GM03348 (cell line): ENCODE measurements around the gene PCDH9.
A peak's percentile ranks its signal among the peaks of the same experiment; 100 is the strongest.

Experiments used
- DNase-seq: peaks from one replicate; pipeline ENCODE4 v3.0.0; 2012; ENCODE audit warnings: low spot score

PCDH9 gene

DNA sequence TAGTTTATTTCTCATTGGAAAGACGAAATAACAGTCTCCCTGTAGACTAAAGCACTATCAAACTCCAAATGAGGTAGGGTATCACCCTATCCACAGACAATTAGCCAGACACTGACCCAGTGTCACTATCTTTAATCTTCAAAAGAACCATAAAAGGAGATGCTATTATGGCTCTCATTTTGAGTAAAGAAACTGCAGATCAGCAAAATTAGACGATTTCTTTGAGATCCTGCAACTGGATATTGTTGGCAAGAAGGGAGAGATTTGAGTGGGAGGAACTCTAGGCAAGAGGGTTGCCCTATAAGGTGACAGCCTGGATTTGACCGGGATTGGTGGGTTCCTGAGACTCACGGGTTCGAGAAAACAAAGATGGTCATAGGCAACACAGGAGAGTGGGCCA, 71.2 kb downstream of the PCDH9 start:
- DNase-seq = no peak

DNA sequence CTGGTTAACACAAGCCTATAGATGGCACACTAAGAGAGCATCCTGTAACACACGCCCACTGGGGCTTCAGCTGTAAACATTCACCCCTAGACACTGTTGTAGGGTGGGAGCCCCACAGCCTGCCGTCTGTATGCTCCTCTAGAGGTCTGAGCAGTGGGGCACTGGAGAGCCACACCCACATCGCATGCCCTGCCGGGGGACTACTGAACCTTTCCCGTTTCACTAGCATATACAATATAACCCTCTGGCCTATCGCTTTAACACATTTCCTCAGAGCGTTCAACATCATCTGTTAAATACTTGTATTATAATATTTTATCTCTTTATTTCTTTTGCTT, 73.4 kb downstream of the PCDH9 start:
- DNase-seq = no peak

DNA sequence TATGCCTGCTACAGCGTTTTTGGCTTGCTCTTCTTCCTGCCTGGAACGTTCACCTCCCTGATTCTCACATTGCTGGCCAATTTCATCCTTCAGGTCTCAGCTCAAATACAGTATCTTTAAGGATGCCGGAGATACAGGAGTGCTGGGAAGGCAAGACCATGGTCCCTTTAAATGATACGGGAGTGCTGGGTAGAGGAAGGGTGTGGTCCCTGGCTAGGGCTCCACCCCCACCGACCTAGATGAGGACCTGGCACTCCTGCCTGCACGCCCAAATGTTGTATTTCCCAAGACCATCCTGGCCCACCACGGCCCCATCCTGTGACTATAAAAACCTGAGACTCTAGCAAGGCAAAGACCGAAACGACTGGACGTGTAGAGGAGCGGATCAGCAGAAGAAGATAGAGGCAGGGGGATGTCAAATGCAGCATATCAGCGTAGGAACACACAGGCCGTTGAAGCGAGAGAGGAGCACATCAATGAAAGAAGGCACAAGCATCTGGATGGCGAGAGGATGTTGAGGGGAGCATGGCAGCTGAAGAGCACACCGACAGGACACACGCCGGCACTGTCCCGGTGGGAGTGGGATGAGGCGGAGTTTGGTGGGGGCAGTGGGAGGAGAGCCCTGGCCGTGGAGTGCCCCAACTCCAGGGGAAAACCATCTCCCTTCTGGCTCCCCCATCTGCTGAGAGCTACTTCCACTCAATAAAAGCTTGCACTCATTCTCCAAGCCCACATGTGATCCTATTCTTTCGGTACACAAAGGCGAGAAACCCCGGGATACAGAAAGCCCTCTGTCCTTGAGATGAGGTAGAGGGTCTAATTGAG, 74.0 kb downstream of the PCDH9 start:
- no peak for DNase-seq

DNA sequence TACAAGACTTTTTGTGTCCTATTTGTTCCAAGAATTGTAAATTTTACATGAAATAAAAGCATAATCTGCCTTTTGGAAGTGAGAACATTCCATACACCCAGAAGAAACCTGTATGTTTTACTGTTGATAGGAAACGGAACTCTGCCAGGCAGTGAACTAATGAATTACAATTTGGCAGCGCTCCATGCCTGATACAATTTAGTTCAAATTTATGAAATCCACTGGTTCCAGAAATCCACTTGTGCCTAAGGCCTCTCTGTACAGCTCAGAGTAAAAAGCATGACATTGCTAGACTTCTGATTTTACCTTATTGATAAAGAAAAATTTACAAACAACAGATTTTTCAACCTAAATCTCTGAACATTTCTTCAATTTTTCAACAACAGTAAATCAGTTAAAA, 78.1 kb downstream of the PCDH9 start:
- DNase-seq = no peak

DNA sequence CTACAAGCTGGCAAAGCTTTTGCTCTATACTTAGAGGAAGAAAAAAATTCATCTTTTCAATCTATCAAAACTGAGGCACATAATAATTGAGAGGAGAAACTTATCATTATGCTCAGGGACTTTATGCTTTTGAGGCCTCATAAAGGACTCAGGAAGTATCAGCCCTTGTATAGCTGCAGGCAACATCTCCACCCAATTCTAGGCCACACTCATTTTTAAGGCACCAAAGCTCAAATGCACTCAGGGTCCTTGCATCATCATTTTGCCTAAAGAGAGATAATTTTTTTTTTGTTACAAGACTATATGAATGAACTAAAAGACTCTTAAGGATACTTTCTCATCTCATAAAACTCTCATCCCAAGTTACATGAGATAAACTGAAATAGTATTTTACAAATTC, 78.5 kb downstream of the PCDH9 start:
- DNase-seq = no peak

DNA sequence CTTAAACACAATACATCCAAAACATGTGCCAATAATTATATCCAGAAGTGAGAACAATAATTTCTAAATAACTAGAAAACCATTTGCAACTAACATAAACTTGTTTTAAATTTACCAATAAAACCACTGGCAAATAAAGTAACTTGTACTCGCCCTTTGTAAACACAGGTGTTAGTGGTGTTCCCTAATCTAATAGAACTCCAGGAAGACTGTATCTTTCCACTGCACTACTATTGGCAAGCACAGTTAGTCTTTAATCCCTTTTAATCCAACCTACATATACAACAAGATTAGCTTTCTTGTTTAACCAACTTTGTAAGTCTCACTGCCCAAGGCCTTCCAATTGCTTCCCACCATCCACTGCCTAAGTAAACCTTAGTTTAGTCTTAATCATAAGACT, 79.5 kb downstream of the PCDH9 start:
- DNase-seq = no peak

DNA sequence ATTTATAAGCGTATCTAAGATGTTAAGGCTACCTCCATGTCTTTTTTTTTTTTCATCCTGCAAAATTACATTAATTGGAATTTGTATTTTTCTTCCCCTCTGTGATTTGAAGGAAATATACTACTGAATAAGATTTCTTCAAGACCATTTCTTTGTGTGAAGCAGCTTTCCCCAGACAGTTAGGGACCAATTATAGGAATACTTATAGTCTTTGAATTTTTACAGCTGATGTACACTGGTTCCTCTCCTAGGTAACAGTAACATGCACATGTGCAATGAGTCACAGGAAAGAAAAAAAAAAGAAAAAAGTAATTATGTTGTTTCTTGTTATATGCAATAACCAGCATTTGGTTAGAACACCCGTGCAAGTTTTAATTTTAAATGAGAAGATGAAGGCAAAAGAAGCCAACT, 82.0 kb downstream of the PCDH9 start:
- DNase-seq = peak; percentile 27

DNA sequence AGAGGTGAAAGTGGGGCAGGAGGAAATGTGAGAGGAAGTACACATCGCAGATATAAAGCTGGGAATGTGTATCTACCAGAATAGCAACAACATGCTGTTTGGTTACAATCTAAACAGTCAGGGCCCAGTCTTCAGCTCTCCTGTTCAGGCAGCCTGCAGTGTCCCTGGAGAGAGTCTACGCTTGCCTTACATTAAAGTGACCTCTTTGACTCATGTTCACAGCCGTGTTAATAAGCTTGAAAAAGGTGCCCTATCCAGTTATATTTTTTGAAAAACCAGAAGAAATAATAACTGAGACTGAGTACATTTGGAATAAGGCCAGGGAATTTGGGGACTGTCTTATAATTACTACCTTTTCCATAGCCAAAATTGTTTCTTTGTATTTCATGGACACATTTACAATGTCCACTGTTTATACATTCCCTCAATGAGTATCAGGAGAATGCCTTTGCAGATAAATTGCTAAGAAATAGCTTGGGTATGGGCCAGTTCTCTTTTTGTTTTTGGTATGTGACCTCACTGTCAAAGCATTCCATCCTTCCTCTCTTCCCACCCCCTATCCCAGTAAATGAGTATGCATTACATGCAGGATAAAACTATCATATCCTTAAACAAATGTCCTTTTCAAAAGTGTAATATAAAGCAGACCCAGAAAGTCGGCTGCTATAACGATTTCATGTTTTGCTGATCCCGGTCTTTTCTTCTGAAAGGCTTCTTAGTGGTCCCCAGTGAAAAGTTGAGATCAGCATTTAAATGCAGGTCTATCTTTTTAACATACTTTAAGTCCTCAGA, 82.6 kb downstream of the PCDH9 start:
- peak; percentile 55 for DNase-seq

DNA sequence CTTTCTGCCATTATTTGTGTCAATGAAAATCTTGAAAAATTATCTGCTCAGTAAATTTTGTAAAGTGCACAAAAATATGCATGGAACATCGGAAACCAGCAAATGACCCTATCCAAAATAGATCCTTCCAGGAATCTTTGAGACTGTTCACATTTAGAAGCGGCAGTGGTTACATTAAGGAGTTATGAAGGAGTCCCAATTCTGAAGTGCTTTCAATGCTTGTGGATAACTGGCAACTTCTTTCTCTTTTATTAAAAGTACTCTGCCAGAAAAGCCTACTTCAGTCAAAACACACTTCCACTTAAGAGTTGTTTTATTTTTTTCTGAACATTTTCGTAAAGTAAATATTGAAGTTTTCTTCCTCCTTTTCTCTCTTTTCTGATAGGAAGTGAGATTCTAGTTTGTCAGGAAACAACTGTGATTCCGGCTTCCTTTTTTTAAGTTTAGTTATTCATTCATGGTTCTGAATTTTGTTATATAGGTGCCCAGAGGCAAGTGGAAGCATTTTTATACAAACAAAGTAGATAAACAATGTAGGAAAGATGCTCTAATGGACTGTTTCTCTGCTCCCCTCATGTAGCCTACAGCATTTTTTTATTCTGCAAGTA, 83.5 kb downstream of the PCDH9 start:
- no peak for DNase-seq

DNA sequence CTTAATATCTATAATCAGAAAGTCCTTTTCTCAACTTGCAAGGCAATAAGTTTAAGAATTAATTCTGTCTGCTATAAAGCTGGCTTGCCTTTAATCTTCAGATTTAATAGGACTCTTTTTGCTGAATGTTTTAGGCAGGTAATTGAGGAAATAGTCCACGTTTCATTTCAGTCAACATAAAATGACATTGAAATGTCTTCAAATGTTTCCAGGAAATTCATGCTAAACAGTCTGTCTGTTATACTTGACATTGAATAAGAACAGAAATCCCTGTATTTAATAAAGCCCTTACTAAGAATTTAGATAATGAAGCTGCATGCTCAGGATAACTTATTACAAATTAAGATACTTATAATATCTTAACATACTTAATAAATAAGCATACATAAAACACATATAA, 84.2 kb downstream of the PCDH9 start:
- DNase-seq = no peak

DNA sequence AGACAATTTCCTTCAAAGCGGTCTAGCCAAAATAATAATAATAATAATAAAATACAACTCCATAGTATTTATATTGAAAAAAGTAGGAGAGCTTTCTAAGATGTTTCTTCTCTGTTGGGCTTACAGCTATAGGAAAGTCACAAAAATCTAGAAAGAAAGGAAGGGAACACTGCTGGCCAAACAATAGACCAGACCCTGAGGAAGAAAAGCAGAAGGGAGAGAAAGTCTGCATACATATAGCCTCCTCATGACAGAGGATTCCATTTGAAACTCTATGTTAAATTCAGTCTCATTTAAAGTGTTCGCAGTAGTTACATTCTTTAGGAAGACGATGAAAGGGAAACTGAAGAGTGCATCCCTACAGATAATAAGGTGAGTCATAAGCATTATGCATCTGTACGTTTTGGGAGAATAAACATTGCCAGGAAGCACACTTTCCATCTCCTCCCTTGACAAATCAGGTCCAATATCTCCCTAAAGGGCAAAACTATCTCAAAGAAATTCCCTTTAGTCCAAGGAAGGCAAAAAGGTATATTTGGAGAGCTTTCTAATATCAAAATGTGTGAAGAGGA, 86.5 kb downstream of the PCDH9 start:
- DNase-seq = no peak

DNA sequence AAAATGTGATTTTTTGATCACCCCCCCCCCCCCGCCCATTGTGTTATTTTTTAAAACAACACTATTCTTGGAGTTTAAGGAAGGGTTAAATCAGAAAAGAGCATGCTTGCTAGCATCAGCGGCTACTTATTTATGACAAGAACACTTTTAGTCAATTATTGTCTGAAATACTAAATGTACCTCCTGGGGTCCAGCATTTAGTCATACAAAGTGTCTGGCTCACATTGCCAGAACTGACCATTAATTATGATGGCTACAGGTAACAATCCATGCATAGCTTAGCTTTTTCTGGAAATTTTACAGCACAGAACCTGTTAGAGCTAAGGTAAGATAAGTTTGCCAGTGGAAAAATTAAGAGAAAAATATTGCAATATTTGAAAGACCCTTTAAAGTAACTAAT, 90.1 kb downstream of the PCDH9 start:
- DNase-seq = no peak

DNA sequence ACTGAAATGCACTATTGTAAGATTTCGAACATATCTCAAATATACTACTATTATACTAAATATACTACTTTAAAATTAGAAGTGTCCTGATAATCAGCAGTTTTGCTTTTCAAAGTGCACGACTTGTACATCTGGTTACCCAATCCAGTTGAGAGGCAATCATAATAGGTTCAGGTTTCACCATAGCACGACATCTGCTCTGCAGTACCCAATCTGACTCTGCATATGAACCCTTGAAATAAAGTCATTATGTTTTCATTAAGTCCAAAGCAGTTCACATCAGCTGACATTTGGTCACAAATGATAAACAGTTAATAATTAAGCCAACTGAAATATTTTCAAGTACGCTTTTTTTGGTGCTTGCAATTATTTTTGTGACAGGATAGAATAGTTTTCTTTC, 90.6 kb downstream of the PCDH9 start:
- DNase-seq = no peak

DNA sequence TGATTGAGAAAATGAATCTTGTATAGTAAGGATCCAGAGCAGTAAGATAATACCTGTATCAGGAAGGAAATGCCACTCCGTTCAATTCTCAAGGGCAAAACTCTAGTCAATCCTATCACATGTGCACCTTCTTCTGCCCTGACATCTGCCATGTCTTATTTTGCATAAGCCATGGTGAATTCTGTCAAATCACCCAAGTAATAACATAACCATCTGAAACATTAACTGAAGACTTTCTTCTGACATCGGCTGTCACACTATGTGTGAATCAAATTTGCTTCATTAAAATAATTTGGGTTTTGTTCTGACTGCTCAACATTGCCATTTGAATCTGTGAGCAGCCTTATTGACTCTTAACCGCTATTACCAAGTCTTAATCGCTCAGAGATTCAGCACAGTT, 91.2 kb downstream of the PCDH9 start:
- DNase-seq = no peak

DNA sequence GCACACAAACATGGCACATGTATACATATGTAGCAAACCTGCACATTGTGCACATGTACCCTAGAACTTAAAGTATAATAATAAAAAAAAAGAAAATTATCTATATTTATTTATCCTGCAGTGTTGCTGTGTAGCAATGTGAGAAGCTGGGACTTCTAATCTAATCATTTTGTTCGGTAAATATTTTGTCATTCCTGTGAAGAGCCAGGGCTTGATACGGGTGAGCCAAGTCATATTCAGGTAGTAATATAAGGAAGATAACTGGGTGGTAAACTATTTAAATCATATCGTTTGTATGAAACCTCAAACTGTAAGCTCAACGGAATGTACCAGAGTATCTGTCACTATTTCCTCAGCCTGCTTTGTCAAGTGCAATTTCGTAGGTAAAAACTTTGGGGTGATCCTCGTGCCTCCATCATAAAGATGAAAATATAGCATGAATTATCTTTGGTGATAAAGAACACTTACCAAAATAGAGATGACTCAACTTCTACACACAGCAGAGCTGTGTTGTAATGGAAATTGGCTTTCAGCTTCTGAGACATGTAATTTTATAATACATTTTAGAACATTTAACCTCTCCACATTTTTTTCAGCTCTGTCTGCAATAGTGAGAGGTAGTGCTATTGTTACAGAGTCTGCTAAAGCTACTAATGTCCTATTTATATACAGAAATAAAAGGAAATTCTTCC, 92.9 kb downstream of the PCDH9 start:
- DNase-seq = no peak

DNA sequence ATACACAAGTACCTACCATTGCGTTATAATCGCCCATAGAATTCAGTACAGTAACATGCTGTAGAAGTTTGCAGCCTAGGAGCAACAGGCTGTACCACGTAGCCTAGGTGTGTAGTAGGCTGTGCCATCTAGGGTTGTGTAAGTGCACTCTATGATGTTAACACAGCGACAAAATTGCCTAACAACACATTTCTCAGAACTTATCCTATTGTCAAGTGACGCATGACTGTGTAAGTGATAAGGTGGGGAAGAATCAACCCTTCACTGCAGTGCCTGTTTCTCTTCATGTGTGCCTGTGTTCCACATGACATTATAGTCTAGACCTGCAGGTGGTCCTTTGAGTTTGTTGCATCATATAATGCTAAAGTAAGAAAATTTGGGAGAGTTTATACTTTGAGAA, 94.0 kb downstream of the PCDH9 start:
- DNase-seq = no peak

DNA sequence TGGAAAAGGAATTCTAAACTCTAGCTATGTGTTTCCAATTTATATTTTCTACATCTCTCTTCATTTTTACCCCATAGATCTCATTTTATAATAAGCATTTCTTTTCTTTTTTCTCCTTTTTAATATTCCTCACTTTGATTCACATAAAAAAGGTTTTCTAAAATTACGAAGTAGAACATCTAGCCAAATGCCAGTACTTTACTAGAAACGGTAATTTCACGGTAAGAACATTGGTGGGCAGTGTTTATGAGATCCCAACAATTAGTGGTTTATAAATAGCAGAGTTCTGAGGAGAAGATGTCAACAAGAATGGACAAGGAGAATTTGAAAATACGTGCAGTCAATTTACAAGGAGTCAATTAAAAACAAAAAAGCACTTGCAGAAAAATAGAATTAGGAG, 94.8 kb downstream of the PCDH9 start:
- DNase-seq = no peak

DNA sequence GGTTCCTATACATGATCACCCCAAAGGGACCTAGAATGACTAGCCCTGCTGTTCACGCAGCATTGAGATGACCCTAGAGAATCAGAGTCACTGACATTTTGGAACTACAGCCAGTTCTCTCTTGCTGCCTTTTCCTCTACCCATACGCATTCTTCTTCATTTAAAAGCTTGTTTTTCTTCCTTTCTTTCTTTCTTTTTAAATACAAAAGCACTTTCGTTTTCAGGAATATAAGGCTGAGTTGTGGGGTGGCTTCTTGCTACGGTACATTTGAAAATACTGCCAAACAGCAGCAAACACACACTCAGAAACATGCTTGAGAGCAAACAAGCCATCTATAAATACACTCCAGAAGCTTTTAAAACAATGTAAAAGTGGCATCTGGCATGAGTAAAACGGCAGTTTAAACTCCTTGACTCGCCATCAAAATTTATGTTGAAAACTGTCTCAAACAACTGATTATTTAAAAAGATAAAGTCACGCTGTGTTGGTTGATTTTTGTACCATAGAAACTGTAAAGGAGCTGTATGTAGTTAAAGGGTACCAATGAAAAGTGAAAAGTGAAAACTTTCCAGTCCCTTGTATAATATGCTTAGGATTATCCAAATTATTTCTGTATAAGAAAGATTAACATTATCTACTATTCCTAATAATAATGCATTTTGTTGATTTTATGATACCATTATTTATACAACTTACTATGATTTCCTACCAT, 95.6 kb downstream of the PCDH9 start:
- DNase-seq = peak; percentile 8

DNA sequence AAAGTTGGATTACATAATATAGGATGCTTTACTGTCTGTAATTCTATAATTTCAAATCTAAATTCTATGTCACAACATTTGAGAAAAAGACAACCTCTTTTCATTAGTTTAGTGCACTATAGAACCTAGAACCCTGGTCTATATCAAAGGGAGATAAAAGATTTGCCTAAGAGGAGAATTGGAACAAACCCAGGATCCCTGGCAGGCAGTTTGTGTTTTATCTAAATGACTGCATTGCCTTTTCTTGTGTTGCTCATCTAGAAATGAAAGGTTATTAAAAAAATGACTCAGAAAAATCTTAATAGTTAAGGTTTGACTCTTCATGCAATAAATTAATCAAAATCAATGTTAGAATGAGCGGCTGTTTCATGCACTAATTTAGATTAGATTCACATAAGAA, 96.7 kb downstream of the PCDH9 start:
- DNase-seq = no peak

DNA sequence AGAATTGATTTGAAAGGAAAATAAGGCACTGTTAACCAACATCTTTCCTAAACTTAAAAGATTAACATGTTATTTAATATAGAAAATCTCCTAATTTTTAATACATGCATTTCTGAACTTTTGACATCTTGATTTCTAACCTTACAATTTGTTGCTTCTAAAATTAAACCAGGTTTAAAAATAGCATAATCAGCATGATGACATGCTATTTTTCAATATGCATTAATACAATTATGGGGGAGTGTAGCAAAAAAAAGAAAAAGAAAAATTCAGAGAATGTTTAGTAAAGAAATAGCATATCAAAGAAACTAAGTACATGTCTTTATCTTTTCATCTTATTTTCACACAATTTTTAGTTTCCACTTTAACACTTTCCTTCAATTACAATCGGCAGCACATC, 98.7 kb downstream of the PCDH9 start:
- no peak for DNase-seq

DNA sequence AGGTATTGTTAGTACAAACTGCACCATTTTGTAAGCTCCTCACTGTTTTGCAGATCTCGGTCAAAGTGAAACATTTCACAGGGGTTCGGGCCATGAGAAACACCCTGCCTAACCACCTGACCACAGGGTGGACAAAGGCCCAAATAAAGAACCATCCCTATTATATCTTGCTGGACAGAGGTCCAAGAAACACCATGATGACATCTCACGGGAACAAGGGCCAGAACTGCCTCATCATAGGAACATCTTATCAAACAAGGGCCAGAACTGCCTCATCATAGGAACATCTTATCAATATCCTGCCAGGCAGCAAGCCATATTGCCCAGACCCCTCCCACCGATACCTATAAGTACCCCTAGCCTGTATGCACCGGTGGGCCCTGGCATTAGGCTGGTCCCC, 99.7 kb downstream of the PCDH9 start:
- DNase-seq = no peak

DNA sequence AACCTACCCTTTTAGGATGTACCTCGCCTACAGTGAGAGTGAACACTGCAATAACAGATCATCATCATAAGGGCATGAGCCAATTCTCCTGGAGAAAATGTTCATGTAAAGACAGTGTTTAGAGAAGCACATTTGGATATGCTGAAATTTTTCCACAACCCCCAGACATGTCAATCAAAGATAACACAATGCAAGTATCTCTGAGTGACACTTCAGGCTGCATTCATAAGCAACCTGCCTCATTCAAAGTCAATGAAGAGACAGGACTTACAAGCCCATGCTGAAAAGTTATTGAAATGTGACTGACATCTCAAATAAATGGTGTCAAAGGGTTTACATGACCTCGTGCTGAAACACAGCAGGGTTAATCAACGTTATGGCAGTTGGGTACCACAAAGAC, 102.0 kb downstream of the PCDH9 start:
- DNase-seq = no peak
